Measurements from ENCODE around the gene PKP4. TPM values are rescaled to one million over a fixed set of nuclear protein-coding genes. Genes with fewer than 3 reads are reported as not detected.
A peak's percentile ranks its signal among the peaks of the same experiment; 100 is the strongest.

PKP4 gene
- total and polyA plus RNA-seq, 2 donors (not counting 1 experiment from before 2014, with no cell fraction given), result 44.5 to 56.3 TPM

GRCh38 chr2:158685646-158686045 is 228.9 kb downstream of the PKP4 start:
- no peak overlapping the region for H2AFZ ChIP-seq (ENCODE audit: low read length)
- H3K9ac ChIP-seq (ENCODE audit: insufficient read depth, low read length), result no peak overlapping the region
- no peaks in the 10 kb centered on the region for H3K4me1 ChIP-seq (ENCODE audit: control insufficient read depth, extremely low read depth, insufficient read depth, low read length)
- no peaks in the 10 kb centered on the region for H3K36me3 ChIP-seq (ENCODE audit: control insufficient read depth, insufficient read depth, low read length)
- no peaks in the 10 kb centered on the region for H3K27me3 ChIP-seq (ENCODE audit: control insufficient read depth, insufficient read depth, low read length)
- H4K20me1 ChIP-seq (ENCODE audit: control insufficient read depth, extremely low read depth, insufficient read depth, low read length), result no peaks in the 10 kb centered on the region
- no peak overlapping the region for H3K4me3 ChIP-seq (replicated peaks in 1 of 4; ENCODE audit: control extremely low read depth in 1 of 4, insufficient read depth in 1 of 4, low read depth in 3 of 4, low read length in 4 of 4)
- no peak overlapping the region for H3K4me2 ChIP-seq (ENCODE audit: extremely low read depth, insufficient read depth, low read length)
- DNase-seq (ENCODE audit: low read depth in 2 of 2), result no peak
- no peak for TF ChIP-seq EZH2 (IDR thresholded peaks at IDR 0.05; ENCODE audit: low read length, missing control alignments)
- TF ChIP-seq CTCF (conservative IDR thresholded peaks at IDR 0.05 in 1 of 2, IDR thresholded peaks at IDR 0.05 in 1 of 2; ENCODE audit: low read depth in 1 of 2, low read length in 2 of 2), result no peak
- no peak overlapping the region for H3K27ac ChIP-seq (ENCODE audit: insufficient read depth, low read length)
- no peaks in the 10 kb centered on the region for H3K79me2 ChIP-seq (ENCODE audit: control insufficient read depth, insufficient read depth, low read length)
- H3K9me3 ChIP-seq (ENCODE audit: control insufficient read depth, insufficient read depth, low read depth, low read length), result no peaks in the 10 kb centered on the region

- no peaks in the 10 kb centered on the region for H3K79me2 ChIP-seq (ENCODE audit: control insufficient read depth, insufficient read depth, low read length)
- TF ChIP-seq EZH2 (IDR thresholded peaks at IDR 0.05; ENCODE audit: low read length, missing control alignments) (no peak), CTCF (conservative IDR thresholded peaks at IDR 0.05 in 1 of 2, IDR thresholded peaks at IDR 0.05 in 1 of 2; ENCODE audit: low read depth in 1 of 2, low read length in 2 of 2) (no peak)
- H3K4me2 ChIP-seq (ENCODE audit: extremely low read depth, insufficient read depth, low read length), result no peak overlapping the region
- H4K20me1 ChIP-seq (ENCODE audit: control insufficient read depth, extremely low read depth, insufficient read depth, low read length), result no peaks in the 10 kb centered on the region
- no peaks in the 10 kb centered on the region for H3K36me3 ChIP-seq (ENCODE audit: control insufficient read depth, insufficient read depth, low read length)
- DNase-seq (ENCODE audit: low read depth in 2 of 2), result peak; percentile 19 to 61
- no peaks in the 10 kb centered on the region for H3K9me3 ChIP-seq (ENCODE audit: control insufficient read depth, insufficient read depth, low read depth, low read length)
- no peak overlapping the region for H3K4me3 ChIP-seq (replicated peaks in 1 of 4; ENCODE audit: control extremely low read depth in 1 of 4, insufficient read depth in 1 of 4, low read depth in 3 of 4, low read length in 4 of 4)
- no peaks in the 10 kb centered on the region for H3K4me1 ChIP-seq (ENCODE audit: control insufficient read depth, extremely low read depth, insufficient read depth, low read length)
- no peak overlapping the region for H3K27ac ChIP-seq (ENCODE audit: insufficient read depth, low read length)
- H3K9ac ChIP-seq (ENCODE audit: insufficient read depth, low read length), result no peak overlapping the region
- H2AFZ ChIP-seq (ENCODE audit: low read length), result no peak overlapping the region
- no peaks in the 10 kb centered on the region for H3K27me3 ChIP-seq (ENCODE audit: control insufficient read depth, insufficient read depth, low read length)
These were observed 229.5 kb downstream of the PKP4 start for GRCh38 chr2:158686210-158686691.

GRCh38 chr2:158687315-158687714 is 230.6 kb downstream of the PKP4 start:
- no peak overlapping the region for H3K27ac ChIP-seq (ENCODE audit: insufficient read depth, low read length)
- no peaks in the 10 kb centered on the region for H3K36me3 ChIP-seq (ENCODE audit: control insufficient read depth, insufficient read depth, low read length)
- H3K9ac ChIP-seq (ENCODE audit: insufficient read depth, low read length), result no peak overlapping the region
- no peak overlapping the region for H3K4me2 ChIP-seq (ENCODE audit: extremely low read depth, insufficient read depth, low read length)
- H3K79me2 ChIP-seq (ENCODE audit: control insufficient read depth, insufficient read depth, low read length), result no peaks in the 10 kb centered on the region
- TF ChIP-seq CTCF (conservative IDR thresholded peaks at IDR 0.05 in 1 of 2, IDR thresholded peaks at IDR 0.05 in 1 of 2; ENCODE audit: low read depth in 1 of 2, low read length in 2 of 2), result no peak
- no peak for TF ChIP-seq EZH2 (IDR thresholded peaks at IDR 0.05; ENCODE audit: low read length, missing control alignments)
- no peaks in the 10 kb centered on the region for H3K4me1 ChIP-seq (ENCODE audit: control insufficient read depth, extremely low read depth, insufficient read depth, low read length)
- H4K20me1 ChIP-seq (ENCODE audit: control insufficient read depth, extremely low read depth, insufficient read depth, low read length), result no peaks in the 10 kb centered on the region
- H3K27me3 ChIP-seq (ENCODE audit: control insufficient read depth, insufficient read depth, low read length), result no peaks in the 10 kb centered on the region
- no peak overlapping the region for H2AFZ ChIP-seq (ENCODE audit: low read length)
- peak in 1 of 2 donors; percentile 61 for DNase-seq (ENCODE audit: low read depth in 2 of 2)
- no peak overlapping the region for H3K4me3 ChIP-seq (replicated peaks in 1 of 4; ENCODE audit: control extremely low read depth in 1 of 4, insufficient read depth in 1 of 4, low read depth in 3 of 4, low read length in 4 of 4)
- no peaks in the 10 kb centered on the region for H3K9me3 ChIP-seq (ENCODE audit: control insufficient read depth, insufficient read depth, low read depth, low read length)
